ENCODE data around the gene BCL11B.

Gene BCL11B

DNA sequence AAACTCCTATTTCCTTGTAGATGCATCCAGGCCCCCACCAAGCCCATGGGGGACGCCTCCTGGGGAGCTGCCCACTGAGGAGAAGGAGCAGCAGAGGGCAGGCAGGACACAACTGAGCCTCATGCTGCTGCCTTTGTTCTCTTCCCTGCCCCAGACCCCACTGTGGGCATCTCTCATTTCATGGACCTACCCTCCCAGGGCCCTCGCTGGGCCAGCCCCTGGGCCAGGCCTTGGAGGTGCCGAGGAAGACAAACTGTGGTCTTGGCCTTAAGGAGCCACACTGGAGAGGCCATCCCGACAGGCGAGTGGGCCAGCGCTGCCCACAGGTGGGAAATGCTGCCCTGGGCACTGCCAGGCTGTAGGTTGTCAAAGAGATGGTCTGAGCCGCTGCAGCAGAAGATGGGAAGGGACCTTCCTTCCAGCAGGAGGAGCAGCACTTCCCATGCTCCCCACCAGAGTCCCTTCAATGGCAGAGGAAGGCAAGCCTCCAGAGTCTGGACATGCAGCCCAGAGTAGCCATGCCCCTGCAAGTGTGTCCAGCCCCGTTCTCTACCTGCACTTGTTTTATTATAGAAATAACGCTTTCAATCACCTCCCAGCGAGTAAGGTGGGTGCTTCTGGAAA, 147.4 kb downstream of the BCL11B start:
- Histone ChIP-seq H3K4me3 (ENCODE audit: control insufficient read depth in 1 of 7, extremely low read depth in 1 of 7, insufficient read depth in 4 of 7, low read depth in 2 of 7, low read length in 6 of 7) (no peak overlapping the region), H3K27me3 (replicated peaks in 2 of 5; ENCODE audit: control insufficient read depth in 4 of 5, insufficient read depth in 5 of 5, low read length in 4 of 5) (peaks cover 0 to 17% (median 2%) of the 10 kb centered on the region in 5 experiments), H3K4me1 (ENCODE audit: control extremely low read depth in 1 of 4, control insufficient read depth in 4 of 4, insufficient read depth in 4 of 4, low read length in 3 of 4) (no peaks in the 10 kb centered on the region), H3K36me3 (ENCODE audit: control insufficient read depth in 4 of 4, insufficient read depth in 4 of 4, low read length in 3 of 4) (no peaks in the 10 kb centered on the region), H3K27ac (ENCODE audit: insufficient read depth in 1 of 2, low read depth in 1 of 2, low read length in 2 of 2, poor library complexity in 1 of 2, severe bottlenecking in 2 of 2) (no peak overlapping the region), H3K9me3 (ENCODE audit: control extremely low read depth in 1 of 5, control insufficient read depth in 4 of 5, insufficient read depth in 2 of 5, low read depth in 1 of 5, low read length in 4 of 5) (no peaks in the 10 kb centered on the region)
- ChIA-PET CTCF (no interaction called here), POLR2A (no interaction called here)
- DNase-seq, result no peak
- 93% methylated on average over 10 of the region's 10 CpGs for WGBS (ENCODE audit: insufficient coverage)

DNA sequence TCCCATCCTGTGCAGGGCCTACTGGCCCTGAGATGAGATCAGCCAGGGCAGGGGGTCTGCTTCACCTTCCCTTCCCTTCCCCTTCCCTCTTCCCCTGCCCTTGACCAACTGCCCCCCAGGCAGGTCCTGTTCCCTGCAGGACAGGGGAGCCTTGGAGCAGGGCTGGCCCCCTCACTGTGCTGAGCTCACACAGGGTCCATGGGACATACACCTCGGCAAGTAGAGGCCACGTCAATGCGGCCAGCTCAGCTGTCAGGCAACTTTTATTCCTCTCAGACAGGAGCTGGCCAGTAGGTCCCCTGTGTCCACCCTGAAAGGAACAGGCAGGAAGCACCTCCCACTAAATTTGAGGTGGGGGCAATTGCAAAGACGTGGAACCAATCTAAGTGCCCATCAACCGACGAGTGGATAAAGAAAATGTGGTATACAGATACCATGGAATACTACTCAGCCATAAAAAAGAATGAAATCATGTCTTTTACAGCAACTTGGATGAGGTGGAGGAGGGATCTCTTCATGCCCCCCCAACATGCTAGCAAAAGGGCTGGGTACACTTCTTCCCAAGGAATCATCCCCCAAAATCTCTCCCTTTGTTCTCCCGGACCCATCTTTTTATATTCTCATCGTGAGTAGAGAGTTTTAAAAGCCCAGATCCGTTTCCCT, 148.7 kb downstream of the BCL11B start:
- WGBS (ENCODE audit: insufficient coverage), result 95% methylated on average over 6 of the region's 9 CpGs
- no peaks in the 10 kb centered on the region for H3K36me3 ChIP-seq (ENCODE audit: control insufficient read depth in 4 of 4, insufficient read depth in 4 of 4, low read length in 3 of 4)
- H3K27me3 ChIP-seq (replicated peaks in 2 of 5; ENCODE audit: control insufficient read depth in 4 of 5, insufficient read depth in 5 of 5, low read length in 4 of 5), result peaks cover 0 to 27% (median 10%) of the 10 kb centered on the region in 5 experiments
- ChIA-PET CTCF (no interaction called here), POLR2A (interaction anchor here (0.6 kb wide), 1 partner anchor 22 kb away, joined by 3 read pairs; no protein-coding TSS in a partner anchor)
- H3K4me1 ChIP-seq (ENCODE audit: control extremely low read depth in 1 of 4, control insufficient read depth in 4 of 4, insufficient read depth in 4 of 4, low read length in 3 of 4), result no peaks in the 10 kb centered on the region
- peaks cover 0 to 3% (median 0%) of the 10 kb centered on the region in 5 experiments for H3K9me3 ChIP-seq (ENCODE audit: control extremely low read depth in 1 of 5, control insufficient read depth in 4 of 5, insufficient read depth in 2 of 5, low read depth in 1 of 5, low read length in 4 of 5)
- DNase-seq, result no peak
- H3K27ac ChIP-seq (ENCODE audit: insufficient read depth in 1 of 2, low read depth in 1 of 2, low read length in 2 of 2, poor library complexity in 1 of 2, severe bottlenecking in 2 of 2), result no peak overlapping the region
- H3K4me3 ChIP-seq (ENCODE audit: control insufficient read depth in 1 of 7, extremely low read depth in 1 of 7, insufficient read depth in 4 of 7, low read depth in 2 of 7, low read length in 6 of 7), result no peak overlapping the region

DNA sequence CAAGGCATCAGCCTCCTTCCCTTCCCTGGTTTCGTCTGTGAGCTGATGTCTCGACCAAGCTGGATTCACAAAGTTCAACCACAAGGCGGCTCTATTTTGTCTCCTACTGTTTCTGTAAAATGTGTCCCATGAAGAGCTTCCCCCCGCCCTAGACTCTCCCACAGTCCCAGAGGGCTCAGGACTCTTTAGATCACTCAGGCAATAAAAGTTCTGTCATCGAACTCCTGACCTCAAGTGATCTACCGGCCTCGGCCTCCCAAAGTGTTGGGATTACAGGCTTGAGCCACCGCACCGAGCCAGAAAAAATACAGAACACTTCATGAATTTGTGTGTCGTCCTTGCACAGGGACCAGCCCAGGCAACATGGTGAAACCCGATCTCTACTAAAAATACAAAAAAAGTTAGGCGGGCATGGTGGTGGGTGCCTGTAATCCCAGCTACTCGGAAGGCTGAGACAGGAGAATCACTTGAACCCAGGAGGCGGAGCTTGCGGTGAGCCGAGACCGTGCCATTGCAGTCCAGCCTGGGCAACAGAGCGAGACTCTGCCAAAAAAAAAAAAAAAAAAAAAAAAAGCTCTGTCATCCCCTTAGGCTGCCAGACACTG, 149.4 kb downstream of the BCL11B start:
- no peak overlapping the region for H3K4me3 ChIP-seq (ENCODE audit: control insufficient read depth in 1 of 7, extremely low read depth in 1 of 7, insufficient read depth in 4 of 7, low read depth in 2 of 7, low read length in 6 of 7)
- ChIA-PET CTCF (no interaction called here), POLR2A (interaction anchor here (0.6 kb wide), 2 partner anchors 21 to 752 kb away, joined by 3 to 4 read pairs; no protein-coding TSS in a partner anchor)
- no peak overlapping the region for H3K27ac ChIP-seq (ENCODE audit: insufficient read depth in 1 of 2, low read depth in 1 of 2, low read length in 2 of 2, poor library complexity in 1 of 2, severe bottlenecking in 2 of 2)
- H3K27me3 ChIP-seq (replicated peaks in 2 of 5; ENCODE audit: control insufficient read depth in 4 of 5, insufficient read depth in 5 of 5, low read length in 4 of 5), result peaks cover 0 to 35% (median 11%) of the 10 kb centered on the region in 5 experiments
- 85% methylated on average over 17 of the region's 18 CpGs for WGBS (ENCODE audit: insufficient coverage)
- H3K9me3 ChIP-seq (ENCODE audit: control extremely low read depth in 1 of 5, control insufficient read depth in 4 of 5, insufficient read depth in 2 of 5, low read depth in 1 of 5, low read length in 4 of 5), result peaks cover 0 to 4% (median 0%) of the 10 kb centered on the region in 5 experiments
- no peaks in the 10 kb centered on the region for H3K36me3 ChIP-seq (ENCODE audit: control insufficient read depth in 4 of 4, insufficient read depth in 4 of 4, low read length in 3 of 4)
- DNase-seq, result no peak
- no peaks in the 10 kb centered on the region for H3K4me1 ChIP-seq (ENCODE audit: control extremely low read depth in 1 of 4, control insufficient read depth in 4 of 4, insufficient read depth in 4 of 4, low read length in 3 of 4)

DNA sequence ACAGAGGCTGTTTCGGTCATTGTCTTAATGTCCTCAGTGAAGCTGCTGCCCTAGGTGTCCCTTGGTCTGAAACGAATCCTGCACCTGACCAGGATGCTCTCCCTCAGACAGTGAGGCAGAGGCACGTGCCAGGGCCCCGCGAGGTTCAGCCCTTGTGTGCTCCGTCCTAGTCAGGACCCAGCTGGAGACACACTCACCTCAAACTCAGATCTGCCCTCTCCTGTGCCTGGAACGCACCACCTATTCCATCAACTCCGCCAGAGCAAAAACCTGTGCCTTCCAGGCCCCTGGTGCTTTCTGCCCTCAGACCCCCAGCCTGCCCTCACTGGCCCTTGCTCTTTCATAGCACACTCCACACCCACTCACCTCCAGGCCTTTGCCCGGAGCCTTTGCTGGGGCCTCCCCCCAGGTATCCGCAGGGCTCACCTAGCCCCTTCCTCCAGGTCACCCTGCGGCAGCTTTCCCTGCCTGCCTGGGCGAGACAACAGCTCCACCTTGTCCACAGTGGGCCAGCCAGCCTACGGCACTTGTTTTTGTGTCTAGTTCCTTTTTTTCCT, 150.6 kb downstream of the BCL11B start:
- Histone ChIP-seq H3K27ac (ENCODE audit: insufficient read depth in 1 of 2, low read depth in 1 of 2, low read length in 2 of 2, poor library complexity in 1 of 2, severe bottlenecking in 2 of 2) (no peak overlapping the region), H3K9me3 (ENCODE audit: control extremely low read depth in 1 of 5, control insufficient read depth in 4 of 5, insufficient read depth in 2 of 5, low read depth in 1 of 5, low read length in 4 of 5) (peaks cover 0 to 4% (median 0%) of the 10 kb centered on the region in 5 experiments), H3K36me3 (ENCODE audit: control insufficient read depth in 4 of 4, insufficient read depth in 4 of 4, low read length in 3 of 4) (no peaks in the 10 kb centered on the region), H3K27me3 (replicated peaks in 2 of 5; ENCODE audit: control insufficient read depth in 4 of 5, insufficient read depth in 5 of 5, low read length in 4 of 5) (peaks cover 0 to 46% (median 20%) of the 10 kb centered on the region in 5 experiments), H3K4me1 (ENCODE audit: control extremely low read depth in 1 of 4, control insufficient read depth in 4 of 4, insufficient read depth in 4 of 4, low read length in 3 of 4) (no peaks in the 10 kb centered on the region), H3K4me3 (ENCODE audit: control insufficient read depth in 1 of 7, extremely low read depth in 1 of 7, insufficient read depth in 4 of 7, low read depth in 2 of 7, low read length in 6 of 7) (no peak overlapping the region)
- POLR2A ChIA-PET, result no interaction called here
- CTCF ChIA-PET, result no interaction called here
- no peak for DNase-seq
- 95% methylated on average over 12 of the region's 13 CpGs for whole genome bisulfite sequencing (ENCODE audit: insufficient coverage)

DNA sequence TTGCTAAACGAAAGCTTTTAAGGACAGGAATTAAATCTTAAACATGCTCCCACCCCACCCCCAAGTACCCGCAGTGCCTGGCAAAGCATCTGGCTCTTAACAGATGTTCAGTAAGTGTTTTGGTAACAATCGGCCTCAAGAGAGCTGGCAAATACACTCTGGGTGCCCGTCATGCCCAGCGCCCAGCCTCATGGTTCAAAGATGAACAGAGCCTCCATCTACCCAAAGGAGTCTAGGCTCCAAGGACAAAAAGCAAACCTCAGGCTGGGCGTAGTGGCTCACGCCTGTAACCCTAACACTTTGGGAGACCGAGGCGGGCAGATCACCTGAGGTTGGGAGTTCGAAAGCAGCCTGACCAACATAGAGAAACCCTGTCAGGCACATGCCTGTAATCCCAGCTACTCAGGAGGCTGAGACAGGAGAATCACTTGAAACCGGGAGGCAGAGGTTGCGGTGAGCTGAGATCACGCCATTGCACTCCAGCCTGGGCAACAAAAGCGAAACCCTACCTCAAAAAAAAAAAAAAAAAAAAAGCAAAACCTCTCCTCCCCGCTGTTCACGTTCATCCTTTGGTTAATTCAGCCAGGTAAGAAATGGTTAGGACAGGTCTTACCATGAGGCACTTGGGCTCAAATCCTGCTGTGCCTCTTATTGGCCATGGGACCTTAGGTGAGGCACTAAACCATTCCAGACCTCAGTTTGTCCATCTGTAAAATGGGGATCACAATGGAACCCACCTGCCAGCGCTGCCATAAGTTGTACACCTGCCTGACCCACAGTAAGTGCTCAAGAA, 151.3 kb downstream of the BCL11B start:
- no peak overlapping the region for H3K4me3 ChIP-seq (ENCODE audit: control insufficient read depth in 1 of 7, extremely low read depth in 1 of 7, insufficient read depth in 4 of 7, low read depth in 2 of 7, low read length in 6 of 7)
- H3K27ac ChIP-seq (ENCODE audit: insufficient read depth in 1 of 2, low read depth in 1 of 2, low read length in 2 of 2, poor library complexity in 1 of 2, severe bottlenecking in 2 of 2), result no peak overlapping the region
- WGBS (ENCODE audit: insufficient coverage), result 87% methylated on average over 14 of the region's 17 CpGs
- ChIA-PET POLR2A (no interaction called here), CTCF (no interaction called here)
- no peaks in the 10 kb centered on the region for H3K36me3 ChIP-seq (ENCODE audit: control insufficient read depth in 4 of 4, insufficient read depth in 4 of 4, low read length in 3 of 4)
- no peaks in the 10 kb centered on the region for H3K4me1 ChIP-seq (ENCODE audit: control extremely low read depth in 1 of 4, control insufficient read depth in 4 of 4, insufficient read depth in 4 of 4, low read length in 3 of 4)
- H3K27me3 ChIP-seq (replicated peaks in 2 of 5; ENCODE audit: control insufficient read depth in 4 of 5, insufficient read depth in 5 of 5, low read length in 4 of 5), result peaks cover 0 to 52% (median 20%) of the 10 kb centered on the region in 5 experiments
- DNase-seq, result no peak
- peaks cover 0 to 4% (median 0%) of the 10 kb centered on the region in 5 experiments for H3K9me3 ChIP-seq (ENCODE audit: control extremely low read depth in 1 of 5, control insufficient read depth in 4 of 5, insufficient read depth in 2 of 5, low read depth in 1 of 5, low read length in 4 of 5)

DNA sequence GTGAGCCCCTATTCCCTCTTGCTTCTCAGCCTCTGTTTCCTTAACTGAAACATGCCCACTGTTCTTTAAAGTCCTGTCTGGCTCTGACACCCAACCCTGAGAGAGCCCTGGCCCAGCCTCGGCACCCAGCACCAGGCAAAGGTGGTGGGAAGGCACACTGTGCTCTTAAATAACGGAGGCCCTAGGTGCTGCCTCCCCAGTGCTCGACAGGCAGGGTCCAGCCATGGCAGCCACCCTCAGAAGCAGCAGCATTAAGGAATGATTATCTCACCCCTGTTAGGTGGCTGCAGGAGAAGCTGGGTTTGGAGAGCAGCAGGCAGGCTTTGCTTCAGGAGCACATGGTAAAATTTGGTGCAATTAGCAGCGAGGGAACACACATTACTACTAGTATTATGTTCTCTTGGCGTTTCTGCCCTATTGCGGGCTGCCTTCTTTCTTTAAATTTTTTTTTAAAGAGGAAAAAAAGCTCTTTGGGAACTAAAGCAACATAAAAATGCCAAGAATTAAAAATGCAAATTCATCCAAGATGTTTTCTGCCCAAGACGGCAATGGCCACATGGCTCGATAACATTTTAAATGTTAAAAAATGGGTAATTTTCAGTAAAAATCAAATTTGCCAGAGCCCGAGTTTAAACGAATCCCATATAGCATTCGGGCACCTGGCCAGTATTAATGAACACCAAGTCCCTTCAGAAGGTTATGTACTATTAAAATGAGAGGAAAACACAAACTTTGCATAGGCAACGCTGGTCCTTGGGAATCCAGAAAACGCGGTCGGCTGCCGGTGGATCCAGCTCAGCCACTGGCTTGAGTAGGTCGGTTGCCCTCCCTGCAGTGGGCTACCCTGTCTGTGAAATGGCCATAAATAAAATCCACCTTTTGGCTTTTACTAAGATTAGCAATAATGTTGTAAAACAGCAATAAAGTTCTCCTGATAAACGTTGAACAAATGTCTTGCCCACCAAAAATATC, 152.2 kb downstream of the BCL11B start:
- H3K36me3 ChIP-seq (ENCODE audit: control insufficient read depth in 4 of 4, insufficient read depth in 4 of 4, low read length in 3 of 4), result no peaks in the 10 kb centered on the region
- POLR2A ChIA-PET, result no interaction called here
- H3K27ac ChIP-seq (ENCODE audit: insufficient read depth in 1 of 2, low read depth in 1 of 2, low read length in 2 of 2, poor library complexity in 1 of 2, severe bottlenecking in 2 of 2), result no peak overlapping the region
- WGBS (ENCODE audit: insufficient coverage), result 85% methylated on average over 17 of the region's 18 CpGs
- H3K9me3 ChIP-seq (ENCODE audit: control extremely low read depth in 1 of 5, control insufficient read depth in 4 of 5, insufficient read depth in 2 of 5, low read depth in 1 of 5, low read length in 4 of 5), result peaks cover 0 to 7% (median 0%) of the 10 kb centered on the region in 5 experiments
- no peak for DNase-seq
- H3K4me3 ChIP-seq (ENCODE audit: control insufficient read depth in 1 of 7, extremely low read depth in 1 of 7, insufficient read depth in 4 of 7, low read depth in 2 of 7, low read length in 6 of 7), result no peak overlapping the region
- no peaks in the 10 kb centered on the region for H3K4me1 ChIP-seq (ENCODE audit: control extremely low read depth in 1 of 4, control insufficient read depth in 4 of 4, insufficient read depth in 4 of 4, low read length in 3 of 4)
- CTCF ChIA-PET, result no interaction called here
- H3K27me3 ChIP-seq (replicated peaks in 2 of 5; ENCODE audit: control insufficient read depth in 4 of 5, insufficient read depth in 5 of 5, low read length in 4 of 5), result peaks cover 0 to 52% (median 20%) of the 10 kb centered on the region in 5 experiments
